Measurements from ENCODE around the gene ME3.

The ME3 gene

GRCh38 chr11:86483610-86483939 is 188.8 kb downstream of the ME3 start:
- TF ChIP-seq, protein P1, sequence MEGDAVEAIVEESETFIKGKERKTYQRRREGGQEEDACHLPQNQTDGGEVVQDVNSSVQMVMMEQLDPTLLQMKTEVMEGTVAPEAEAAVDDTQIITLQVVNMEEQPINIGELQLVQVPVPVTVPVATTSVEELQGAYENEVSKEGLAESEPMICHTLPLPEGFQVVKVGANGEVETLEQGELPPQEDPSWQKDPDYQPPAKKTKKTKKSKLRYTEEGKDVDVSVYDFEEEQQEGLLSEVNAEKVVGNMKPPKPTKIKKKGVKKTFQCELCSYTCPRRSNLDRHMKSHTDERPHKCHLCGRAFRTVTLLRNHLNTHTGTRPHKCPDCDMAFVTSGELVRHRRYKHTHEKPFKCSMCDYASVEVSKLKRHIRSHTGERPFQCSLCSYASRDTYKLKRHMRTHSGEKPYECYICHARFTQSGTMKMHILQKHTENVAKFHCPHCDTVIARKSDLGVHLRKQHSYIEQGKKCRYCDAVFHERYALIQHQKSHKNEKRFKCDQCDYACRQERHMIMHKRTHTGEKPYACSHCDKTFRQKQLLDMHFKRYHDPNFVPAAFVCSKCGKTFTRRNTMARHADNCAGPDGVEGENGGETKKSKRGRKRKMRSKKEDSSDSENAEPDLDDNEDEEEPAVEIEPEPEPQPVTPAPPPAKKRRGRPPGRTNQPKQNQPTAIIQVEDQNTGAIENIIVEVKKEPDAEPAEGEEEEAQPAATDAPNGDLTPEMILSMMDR (IDR thresholded peaks at IDR 0.05; ENCODE audit: low read depth, low read length, missing control alignments): no peak
- no peak overlapping the region for H3K4me3 ChIP-seq (ENCODE audit: low read depth, low read length)
- in situ Hi-C loops (cut with HindIII; ENCODE audit: low sequenced_read_pairs): no loop called here
- no peak for DNase-seq (ENCODE audit: low read depth)

- TF ChIP-seq, protein P1 (IDR thresholded peaks at IDR 0.05; ENCODE audit: low read depth, low read length, missing control alignments): no peak
- in situ Hi-C loops (cut with HindIII; ENCODE audit: low sequenced_read_pairs): no loop called here
- no peak for DNase-seq (ENCODE audit: low read depth)
- no peak overlapping the region for H3K4me3 ChIP-seq (ENCODE audit: low read depth, low read length)
These were observed 189.7 kb downstream of the ME3 start for GRCh38 chr11:86482692-86483091.

GRCh38 chr11:86481399-86481798 is 191.0 kb downstream of the ME3 start:
- TF ChIP-seq, protein P1 (IDR thresholded peaks at IDR 0.05; ENCODE audit: low read depth, low read length, missing control alignments): no peak
- H3K4me3 ChIP-seq (ENCODE audit: low read depth, low read length): no peak overlapping the region
- no peak for DNase-seq (ENCODE audit: low read depth)
- in situ Hi-C loops (cut with HindIII; ENCODE audit: low sequenced_read_pairs): no loop called here

DNA sequence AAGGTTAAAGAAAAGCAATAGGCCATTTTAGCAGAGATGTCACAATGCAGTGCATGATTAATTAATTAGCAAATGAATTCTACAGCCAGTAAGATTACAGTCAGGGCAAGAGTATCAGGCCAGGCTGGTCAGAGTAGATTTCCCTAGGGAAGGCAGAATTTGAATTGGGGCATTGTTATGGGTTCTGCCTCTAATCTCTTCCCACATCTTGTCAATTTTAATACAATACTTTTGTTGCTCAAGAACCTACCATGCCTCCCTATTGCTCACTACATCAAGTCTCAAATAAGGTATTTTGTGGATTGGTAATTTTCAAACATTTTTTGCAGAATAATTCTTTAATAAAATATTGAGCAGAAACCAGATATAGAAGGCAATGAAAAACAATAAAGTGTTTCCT is 194.1 kb downstream of the ME3 start:
- H3K4me3 ChIP-seq (ENCODE audit: low read depth, low read length): no peak overlapping the region
- in situ Hi-C loops (cut with HindIII; ENCODE audit: low sequenced_read_pairs): no loop called here
- DNase-seq (ENCODE audit: low read depth): no peak
- TF ChIP-seq, protein P1 (IDR thresholded peaks at IDR 0.05; ENCODE audit: low read depth, low read length, missing control alignments): no peak

- TF ChIP-seq, protein P1 (IDR thresholded peaks at IDR 0.05; ENCODE audit: low read depth, low read length, missing control alignments): no peak
- in situ Hi-C loops (cut with HindIII; ENCODE audit: low sequenced_read_pairs): no loop called here
- H3K4me3 ChIP-seq (ENCODE audit: low read depth, low read length): no peak overlapping the region
- no peak for DNase-seq (ENCODE audit: low read depth)
These were observed 194.8 kb downstream of the ME3 start for GRCh38 chr11:86477495-86478155.

DNA sequence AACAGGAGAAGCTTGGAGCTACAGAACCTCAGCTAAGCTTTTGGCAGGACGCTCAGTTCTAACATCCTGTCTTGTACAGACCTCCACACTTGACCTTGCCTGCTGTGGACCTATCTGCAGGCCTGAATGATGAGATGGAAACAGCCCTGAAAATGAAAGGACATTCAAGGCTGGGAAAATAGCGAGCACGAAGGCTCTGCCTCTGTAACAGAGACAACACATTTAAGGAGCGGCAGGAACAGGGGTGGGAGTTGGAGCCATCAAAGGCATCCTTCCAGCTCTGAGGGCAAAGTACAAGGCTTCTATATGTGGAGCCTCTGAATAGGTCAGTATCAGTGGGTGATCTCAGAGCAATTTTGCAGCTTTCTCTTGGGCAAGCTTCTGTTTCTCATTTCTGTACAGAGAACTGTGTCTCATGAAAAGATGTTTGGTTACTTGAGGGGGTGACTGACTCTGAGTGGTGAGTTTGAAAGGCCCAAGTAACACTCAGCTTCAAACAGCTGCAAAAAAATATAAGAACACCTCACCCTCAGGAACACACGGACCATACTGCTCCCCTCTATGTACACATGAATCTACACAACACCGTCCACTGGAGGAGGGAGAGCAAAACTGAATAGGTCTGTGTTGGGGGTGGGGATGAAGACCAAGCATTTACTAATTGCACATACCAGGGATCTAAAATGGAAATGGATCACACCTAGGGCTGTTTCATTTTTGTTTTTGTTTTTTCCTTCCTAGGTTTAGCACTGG is 196.1 kb downstream of the ME3 start:
- TF ChIP-seq, protein P1 (IDR thresholded peaks at IDR 0.05; ENCODE audit: low read depth, low read length, missing control alignments): no peak
- H3K4me3 ChIP-seq (ENCODE audit: low read depth, low read length): no peak overlapping the region
- in situ Hi-C loops (cut with HindIII; ENCODE audit: low sequenced_read_pairs): no loop called here
- DNase-seq (ENCODE audit: low read depth): no peak

All from astrocyte of the cerebellum (primary cell).